CD4-positive, alpha-beta T cell (primary cell): ENCODE measurements around the gene STK32B. TPM values are rescaled to one million over a fixed set of nuclear protein-coding genes. Genes with fewer than 3 reads are reported as not detected.

Experiments used
- ATAC-seq: fragments of 200-7000 bp; cut with Tn5 transposase; one replicate; pipeline ENCODE4 v1.10.0; 2022; ENCODE audit warnings: mild to moderate bottlenecking; ENCODE audit not compliant: poor library complexity
- CTCF ChIA-PET: fragments of 350-600 bp; sonication (Branson Sonifier 250); formaldehyde crosslinking; loops from one replicate; lab custom pipeline; 2021; ENCODE audit warnings: antibody characterized with exemption, inconsistent platforms; lab: Charles Lee
- POLR2A ChIA-PET: fragments of 350-600 bp; sonication (Branson Sonifier 250); formaldehyde crosslinking; loops from one replicate; lab custom pipeline; 2021; ENCODE audit warnings: antibody characterized with exemption, inconsistent platforms; lab: Charles Lee
- DNase-seq, 14 experiments: peaks; one replicate each; pipeline ENCODE4 v3.0.0-alpha.2; 2013 to 2020; ENCODE audit warnings: mixed read lengths in 2 of 14
- H3K27ac ChIP-seq, 2 donors: one replicate each; pipeline versions ENCODE4 v1.5.1 to v1.7.0; 2013; ENCODE audit warnings: low read length in 2 of 2, low read depth in 1 of 2, mild to moderate bottlenecking in 1 of 2
- H3K27me3 ChIP-seq, 2 experiments: 1 replicate in 1 of 2; 2 replicates in 1 of 2; pipeline versions ENCODE4 v1.6.1 to v1.7.0; 2013; ENCODE audit warnings: low read length in 2 of 2, control low read depth in 1 of 2, mild to moderate bottlenecking in 1 of 2, moderate library complexity in 1 of 2; ENCODE audit not compliant: insufficient read depth in 2 of 2, control insufficient read depth in 1 of 2
- H3K36me3 ChIP-seq: one replicate; pipeline ENCODE4 v1.6.1; 2013; ENCODE audit warnings: low read length, control low read depth; ENCODE audit not compliant: insufficient read depth
- H3K4me1 ChIP-seq: one replicate; pipeline ENCODE4 v1.6.1; 2013; ENCODE audit warnings: low read length, control low read depth; ENCODE audit not compliant: insufficient read depth
- H3K4me3 ChIP-seq: one replicate; pipeline ENCODE4 v1.5.1; 2013; ENCODE audit warnings: mild to moderate bottlenecking, low read length, moderate library complexity
- H3K9me3 ChIP-seq, 2 experiments: 1 replicate in 1 of 2; 2 replicates in 1 of 2; pipeline versions ENCODE4 v1.6.1 to v1.7.0; 2013; ENCODE audit warnings: low read length in 2 of 2, mild to moderate bottlenecking in 2 of 2, control low read depth in 1 of 2, moderate library complexity in 1 of 2; ENCODE audit not compliant: control insufficient read depth in 1 of 2, insufficient read depth in 1 of 2
- H3K27ac Mint-ChIP-seq: one replicate; pipeline ENCODE4 v1.8.0; 2020; ENCODE audit warnings: mixed read lengths
- H3K27me3 Mint-ChIP-seq: one replicate; pipeline ENCODE4 v1.8.0; 2021; ENCODE audit warnings: mixed read lengths
- H3K36me3 Mint-ChIP-seq: one replicate; pipeline ENCODE4 v1.8.0; 2021; ENCODE audit warnings: low read depth, mixed read lengths
- H3K4me1 Mint-ChIP-seq: one replicate; pipeline ENCODE4 v1.8.0; 2021; ENCODE audit warnings: low read depth, mixed read lengths
- H3K4me3 Mint-ChIP-seq: one replicate; pipeline ENCODE4 v1.8.0; 2020; ENCODE audit warnings: mild to moderate bottlenecking, mixed read lengths
- H3K9me3 Mint-ChIP-seq: one replicate; pipeline ENCODE4 v1.8.0; 2020; ENCODE audit warnings: mixed read lengths
- intact Hi-C, 2 experiments: fragments of 100-400 bp; cut with DNase I in 1 of 2; cut with micrococcal nuclease in 1 of 2; formaldehyde crosslinking; loops; one replicate each; pipeline versions ENCODE4 v1.15.1 to v1.9.0; 2023 to 2025; cut with DNase I, micrococcal nuclease
- total RNA-seq, 174 experiments: library from RNA in 2 of 174; stranded (reverse) in 2 of 174; gene quantifications; one replicate each; pipeline ENCODE4 v1.2.3 and lab custom pipeline; 2021 to 2026
- TF ChIP-seq, protein P1 (sequence below): fragments of 200-600 bp; IDR thresholded peaks from one replicate; pipeline ENCODE4 v1.8.0; 2022; ENCODE audit warnings: antibody characterized with exemption, mild to moderate bottlenecking

The STK32B gene
- total RNA-seq, 2 experiments from 2014 or later: not detected

DNA sequence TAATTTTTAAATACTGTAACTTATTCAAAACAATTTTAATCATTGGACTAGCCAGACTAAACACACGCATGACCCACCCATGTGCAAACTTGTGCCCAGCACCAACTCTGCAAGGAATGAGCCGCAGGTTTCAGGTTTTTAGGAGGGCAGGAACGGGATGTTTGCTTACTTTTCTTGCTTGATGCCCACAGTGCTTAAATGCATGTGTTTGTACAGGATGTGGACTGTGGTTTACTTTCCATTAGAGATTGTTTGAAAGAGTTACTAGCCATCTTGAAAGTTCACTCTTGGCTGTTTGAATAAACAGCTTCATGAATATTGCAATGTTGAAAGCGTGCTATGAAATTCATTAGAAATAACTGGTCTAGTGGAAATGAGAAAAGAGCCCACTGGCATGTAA lies 83.3 kb downstream of the STK32B start:
- Mint-ChIP-seq H3K4me1 (no peaks in the 10 kb centered on the region), H3K36me3 (no peaks in the 10 kb centered on the region), H3K9me3 (no peaks in the 10 kb centered on the region), H3K4me3 (no peak overlapping the region), H3K27me3 (peaks cover 16% of the 10 kb centered on the region), H3K27ac (no peak overlapping the region)
- H3K4me3 ChIP-seq: no peak overlapping the region
- CTCF ChIA-PET: no interaction called here
- peaks cover 0 to 3% of the 10 kb centered on the region in 2 experiments for H3K27me3 ChIP-seq
- peaks cover 0 to 9% of the 10 kb centered on the region in 2 experiments for H3K9me3 ChIP-seq
- no peaks in the 10 kb centered on the region for H3K36me3 ChIP-seq
- TF ChIP-seq, protein P1, sequence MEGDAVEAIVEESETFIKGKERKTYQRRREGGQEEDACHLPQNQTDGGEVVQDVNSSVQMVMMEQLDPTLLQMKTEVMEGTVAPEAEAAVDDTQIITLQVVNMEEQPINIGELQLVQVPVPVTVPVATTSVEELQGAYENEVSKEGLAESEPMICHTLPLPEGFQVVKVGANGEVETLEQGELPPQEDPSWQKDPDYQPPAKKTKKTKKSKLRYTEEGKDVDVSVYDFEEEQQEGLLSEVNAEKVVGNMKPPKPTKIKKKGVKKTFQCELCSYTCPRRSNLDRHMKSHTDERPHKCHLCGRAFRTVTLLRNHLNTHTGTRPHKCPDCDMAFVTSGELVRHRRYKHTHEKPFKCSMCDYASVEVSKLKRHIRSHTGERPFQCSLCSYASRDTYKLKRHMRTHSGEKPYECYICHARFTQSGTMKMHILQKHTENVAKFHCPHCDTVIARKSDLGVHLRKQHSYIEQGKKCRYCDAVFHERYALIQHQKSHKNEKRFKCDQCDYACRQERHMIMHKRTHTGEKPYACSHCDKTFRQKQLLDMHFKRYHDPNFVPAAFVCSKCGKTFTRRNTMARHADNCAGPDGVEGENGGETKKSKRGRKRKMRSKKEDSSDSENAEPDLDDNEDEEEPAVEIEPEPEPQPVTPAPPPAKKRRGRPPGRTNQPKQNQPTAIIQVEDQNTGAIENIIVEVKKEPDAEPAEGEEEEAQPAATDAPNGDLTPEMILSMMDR: no peak
- POLR2A ChIA-PET: no interaction called here
- intact Hi-C loops: no loop called here
- DNase-seq (no peak), ATAC-seq (no peak)
- H3K4me1 ChIP-seq: no peaks in the 10 kb centered on the region
- no peak overlapping the region for H3K27ac ChIP-seq

DNA sequence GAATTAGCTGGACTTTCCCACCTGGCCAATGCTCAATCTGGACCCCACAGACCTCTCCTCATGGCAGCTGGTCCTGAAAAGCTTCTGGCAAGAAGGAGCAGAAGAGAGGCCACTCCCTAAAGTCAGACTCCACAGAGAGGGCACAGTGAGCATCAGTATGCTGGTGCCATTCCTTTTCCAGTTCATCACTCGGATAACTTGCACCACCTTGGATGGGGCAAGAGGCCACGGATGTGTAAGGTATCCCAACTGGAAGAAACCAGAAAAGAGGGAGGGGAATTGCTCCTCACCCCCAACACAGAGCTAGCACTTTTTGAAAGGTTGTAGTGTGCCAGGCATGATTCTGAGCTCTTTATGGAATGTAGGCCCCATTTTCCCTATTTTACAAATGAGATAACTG lies 85.9 kb downstream of the STK32B start:
- Histone ChIP-seq H3K27me3 (no peaks in the 10 kb centered on the region), H3K27ac (no peak overlapping the region), H3K9me3 (no peaks in the 10 kb centered on the region), H3K4me3 (no peak overlapping the region), H3K4me1 (no peaks in the 10 kb centered on the region), H3K36me3 (no peaks in the 10 kb centered on the region)
- no peak for ATAC-seq
- no peak for DNase-seq
- H3K4me3 Mint-ChIP-seq: no peak overlapping the region
- CTCF ChIA-PET: no interaction called here
- no peak overlapping the region for H3K27ac Mint-ChIP-seq
- no peaks in the 10 kb centered on the region for H3K36me3 Mint-ChIP-seq
- intact Hi-C loops: no loop called here
- TF ChIP-seq, protein P1: no peak
- H3K4me1 Mint-ChIP-seq: no peaks in the 10 kb centered on the region
- no peaks in the 10 kb centered on the region for H3K27me3 Mint-ChIP-seq
- no peaks in the 10 kb centered on the region for H3K9me3 Mint-ChIP-seq
- POLR2A ChIA-PET: no interaction called here

DNA sequence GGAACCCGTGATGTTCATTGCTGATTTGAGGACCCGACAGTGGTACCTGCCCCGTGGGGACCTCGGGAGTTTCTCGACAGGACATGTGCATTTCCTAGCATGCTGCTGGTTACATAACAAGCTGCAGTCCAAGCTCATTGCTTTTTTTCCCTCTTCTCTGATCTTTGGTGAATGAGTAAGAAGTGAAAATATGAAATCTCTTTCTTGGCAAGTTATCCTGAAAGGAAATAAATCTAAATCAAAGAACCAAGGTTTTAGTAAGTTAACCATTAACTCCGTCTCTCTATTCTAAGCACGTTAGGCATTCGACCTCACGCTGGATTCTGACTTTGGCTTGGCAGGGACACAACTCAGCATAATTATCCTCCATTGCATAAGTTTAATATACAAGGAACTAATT lies 86.6 kb downstream of the STK32B start:
- TF ChIP-seq, protein P1: no peak
- H3K27ac ChIP-seq: no peak overlapping the region
- no peaks in the 10 kb centered on the region for H3K4me1 ChIP-seq
- Mint-ChIP-seq H3K27ac (no peak overlapping the region), H3K9me3 (no peaks in the 10 kb centered on the region), H3K36me3 (no peaks in the 10 kb centered on the region), H3K4me1 (no peaks in the 10 kb centered on the region), H3K27me3 (no peaks in the 10 kb centered on the region), H3K4me3 (no peak overlapping the region)
- intact Hi-C loops: no loop called here
- H3K36me3 ChIP-seq: no peaks in the 10 kb centered on the region
- DNase-seq: no peak
- CTCF ChIA-PET: no interaction called here
- no peaks in the 10 kb centered on the region for H3K9me3 ChIP-seq
- no peak for ATAC-seq
- no peak overlapping the region for H3K4me3 ChIP-seq
- no peaks in the 10 kb centered on the region for H3K27me3 ChIP-seq
- POLR2A ChIA-PET: no interaction called here
